Dedifferentiated amniotic fluid mesenchymal stem cell (primary cell): ENCODE results near the gene CCDC134.
A peak's percentile ranks its signal among the peaks of the same experiment; 100 is the strongest.

Experiments
- DNase-seq: peaks from one replicate; pipeline ENCODE4 v3.0.0-alpha.2; 2016; ENCODE audit errors: extremely low spot score

Gene CCDC134

GRCh38 chr22:41787331-41787730 lies 13.1 kb upstream of the CCDC134 start:
- no peak for DNase-seq

GRCh38 chr22:41793871-41794270 lies 6.6 kb upstream of the CCDC134 start:
- DNase-seq: no peak

- no peak for DNase-seq
These were observed 1.7 kb upstream of the CCDC134 start for GRCh38 chr22:41798736-41799135.

GRCh38 chr22:41799486-41800347 lies 762 bp upstream of the CCDC134 start:
- DNase-seq: no peak

GRCh38 chr22:41801147-41801819 lies 804 bp downstream of the CCDC134 start:
- no peak for DNase-seq

- DNase-seq: no peak
These were observed 1.4 kb downstream of the CCDC134 start for GRCh38 chr22:41801886-41802285.

- DNase-seq: no peak
These were observed 5.2 kb downstream of the CCDC134 start for GRCh38 chr22:41805639-41806038.

GRCh38 chr22:41808400-41808799 lies 7.9 kb downstream of the CCDC134 start:
- DNase-seq: no peak

- no peak for DNase-seq
These were observed 9.5 kb downstream of the CCDC134 start for GRCh38 chr22:41810022-41810421.

GRCh38 chr22:41812805-41813545 lies 12.5 kb downstream of the CCDC134 start:
- no peak for DNase-seq

- DNase-seq: no peak
These were observed 13.4 kb downstream of the CCDC134 start for GRCh38 chr22:41813726-41814410.

GRCh38 chr22:41815716-41816115 lies 15.2 kb downstream of the CCDC134 start:
- DNase-seq: no peak

- DNase-seq: no peak
These were observed 15.8 kb downstream of the CCDC134 start for GRCh38 chr22:41816241-41816640.

GRCh38 chr22:41816871-41817270 lies 16.4 kb downstream of the CCDC134 start:
- no peak for DNase-seq

GRCh38 chr22:41818011-41818410 lies 17.5 kb downstream of the CCDC134 start:
- DNase-seq: no peak

GRCh38 chr22:41818596-41818995 lies 18.1 kb downstream of the CCDC134 start:
- no peak for DNase-seq

- no peak for DNase-seq
These were observed 18.8 kb downstream of the CCDC134 start for GRCh38 chr22:41819257-41819656.

GRCh38 chr22:41820447-41820846 lies 20.0 kb downstream of the CCDC134 start:
- DNase-seq: no peak

- DNase-seq: no peak
These were observed 21.2 kb downstream of the CCDC134 start for GRCh38 chr22:41821471-41822316.

GRCh38 chr22:41822317-41823057 lies 22.0 kb downstream of the CCDC134 start:
- DNase-seq: peak; percentile 30
